K562 treated with DMSO at 1 percent for 24 hours (cell line): Measurements from ENCODE around the gene TUBAL3. TPM values are rescaled to one million over a fixed set of nuclear protein-coding genes. Genes with fewer than 3 reads are reported as not detected.

ENCODE experiments used
- total RNA-seq: library from RNA; unstranded; fragments of 300-600 nt; gene quantifications from 2 replicates; pipeline ENCODE4 v1.2.3, GENCODE V29; 2022; ENCODE audit warnings: low read depth; ENCODE audit not compliant: insufficient read depth

Gene TUBAL3
- total RNA-seq: 5.6 and 6.9 TPM in 2 replicates

DNA sequence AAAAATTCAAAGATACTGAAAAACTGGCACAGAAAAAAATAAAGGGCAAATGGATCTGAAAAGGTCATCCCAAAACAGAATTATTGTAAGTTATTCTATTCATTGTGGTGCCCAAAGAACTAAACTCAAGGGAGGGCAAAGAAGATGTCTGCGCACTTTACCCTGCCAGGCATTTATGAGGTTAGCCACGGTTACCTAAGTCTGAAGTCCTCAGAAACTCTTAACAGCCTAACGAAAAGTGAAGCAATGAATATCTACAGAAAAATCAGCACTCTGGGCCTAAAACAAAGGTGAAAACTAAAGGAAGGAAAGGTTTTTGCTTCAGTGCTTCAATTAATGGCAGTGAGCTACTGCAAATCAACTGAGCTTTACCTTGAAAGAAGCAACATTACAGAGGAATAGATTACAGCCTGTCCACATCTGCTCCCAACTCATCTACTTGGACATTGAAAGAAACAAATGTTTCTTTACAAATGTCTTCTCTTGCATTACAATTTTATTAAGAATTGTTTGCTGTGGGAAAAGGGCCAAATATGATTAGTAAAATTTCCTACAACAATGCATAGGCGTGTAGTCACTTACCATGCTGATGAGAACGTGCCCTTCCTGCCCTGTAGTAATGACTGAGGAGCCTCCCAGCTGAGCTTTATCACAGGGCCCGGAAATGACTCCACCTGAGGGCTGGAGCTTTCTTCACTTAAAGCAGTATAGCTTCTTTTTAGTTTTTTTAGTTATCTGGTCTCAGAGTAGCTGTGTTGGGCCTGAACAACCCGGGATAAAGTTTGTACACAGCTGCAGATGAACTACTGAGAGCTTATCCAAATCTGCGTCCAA lies at the start of gene TUBAL3:
Gene TUBAL3, minus strand, starts transcription at position 621 of the 834 bp plus-strand sequence. Its CDS starts 36 bp downstream, at position 585.

DNA sequence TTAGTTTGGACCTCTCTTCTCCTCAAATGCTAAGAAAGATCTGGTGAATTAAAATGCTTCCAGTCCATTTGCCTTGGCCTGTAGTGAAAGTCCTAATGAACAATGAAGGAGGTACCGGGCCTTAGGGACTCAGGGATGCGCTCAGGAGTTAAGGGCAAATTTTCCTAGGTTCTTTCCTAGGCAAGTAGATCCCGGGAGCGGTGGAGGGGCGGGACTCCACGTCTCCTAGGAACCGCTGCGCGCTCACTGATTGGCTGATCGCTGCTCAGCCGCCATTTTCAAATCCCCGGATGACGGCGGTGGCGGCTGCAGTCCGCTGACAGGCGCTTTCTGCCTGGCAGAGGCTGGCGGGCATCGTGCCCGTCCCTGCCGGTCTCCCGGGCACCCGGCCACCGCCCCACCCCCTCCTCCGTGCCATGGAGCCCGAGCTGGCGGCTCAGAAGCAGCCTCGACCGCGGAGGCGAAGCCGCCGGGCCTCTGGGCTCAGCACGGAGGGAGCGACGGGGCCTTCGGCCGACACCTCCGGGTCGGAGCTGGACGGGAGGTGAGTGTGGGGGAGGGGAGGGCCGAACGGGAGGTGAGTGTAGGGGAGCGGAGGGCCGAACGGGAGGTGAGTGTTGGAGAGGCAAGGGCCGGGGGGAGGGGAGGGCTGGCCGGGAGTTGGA lies 7.8 kb upstream of the TUBAL3 start, which contains the start of gene NET1:
Gene NET1, plus strand, starts transcription at position 281 of the 665 bp plus-strand sequence. Its CDS starts 136 bp downstream, at position 417.

DNA sequence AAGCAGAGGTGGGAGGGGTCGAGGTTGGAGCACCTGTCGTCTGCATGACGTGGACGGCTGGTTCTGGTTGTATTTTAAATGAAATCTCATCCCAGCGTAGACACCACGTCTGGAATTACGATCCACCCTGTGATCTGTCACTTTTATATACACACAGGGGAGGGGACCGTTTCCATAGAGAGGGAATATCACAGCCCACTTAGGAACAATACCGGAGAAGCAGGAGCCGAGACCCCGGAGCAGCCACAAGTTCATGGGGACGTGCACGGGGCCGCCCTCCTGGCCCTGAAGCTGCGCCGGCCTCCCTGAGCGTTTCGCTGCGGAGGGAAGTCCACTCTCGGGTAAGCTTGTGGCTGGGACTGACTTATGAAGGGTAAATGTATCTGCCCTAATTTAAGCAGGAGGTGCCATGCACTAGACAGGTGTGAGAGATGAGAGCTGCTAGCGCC lies 39.7 kb downstream of the TUBAL3 start, which contains the start of gene UCN3:
Gene UCN3, plus strand, starts transcription at position 77 of the 449 bp plus-strand sequence. CDS start 8,755 bp downstream, outside the sequence.

Other genes starting within 250 kb of the TUBAL3 start
- gene AKR1C8, start 219.7 kb downstream of the TUBAL3 start, total RNA-seq: not detected in 2 replicates
- not detected in 2 replicates for gene AKR1C4, start 208.0 kb downstream of the TUBAL3 start, total RNA-seq
- not detected in 2 replicates for gene UCN3, start 39.9 kb downstream of the TUBAL3 start, total RNA-seq
- 82.6 and 92.2 TPM in 2 replicates for gene NET1, start 7.7 kb upstream of the TUBAL3 start, total RNA-seq
- not detected in 2 replicates for gene CALML5, start 94.7 kb upstream of the TUBAL3 start, total RNA-seq
- not detected in 2 replicates for gene CALML3, start 120.1 kb upstream of the TUBAL3 start, total RNA-seq